ENCODE results near the gene GNB1L. TPM values are rescaled to one million over a fixed set of nuclear protein-coding genes. Genes with fewer than 3 reads are reported as not detected.

The GNB1L gene
- total and polyA plus RNA-seq, 9 of the 15 experiments (the other 6 are each of a cell fraction or from before 2014, with no cell fraction given) = 0.56 to 50.5 (median 10.2) TPM

- TF ChIP-seq MLX (CRISPR knock-in tag; conservative IDR thresholded peaks at IDR 0.05) = no peak; a peak in 1 of 4 replicates
- TF ChIP-seq HNRNPLL (IDR thresholded peaks at IDR 0.05; ENCODE audit: low read depth, low read length, poor library complexity, severe bottlenecking) = no peak
- peak; percentile 98 for TF ChIP-seq SREBF1 (IDR thresholded peaks at IDR 0.05; ENCODE audit: borderline replicate concordance, low read depth, low read length)
- no peak for TF ChIP-seq CREB5 (CRISPR knock-in tag; IDR thresholded peaks at IDR 0.05)
- TF ChIP-seq CHD2 (IDR thresholded peaks at IDR 0.05; ENCODE audit: low read depth, low read length) = no peak
- 0 out of 2 replicates have a peak, but pooled peaks have one; percentile 39 for TF ChIP-seq GTF2F1 (IDR thresholded peaks at IDR 0.05; ENCODE audit: low read depth, low read length)
- peak; percentile 55; the same call in 1 of the 2 replicates for TF ChIP-seq NFRKB (IDR thresholded peaks at IDR 0.05; ENCODE audit: low read depth)
- peak; percentile 47 for TF ChIP-seq SAP30 (IDR thresholded peaks at IDR 0.05; ENCODE audit: borderline replicate concordance, insufficient read depth, low read depth, low read length, poor library complexity, severe bottlenecking)
- TF ChIP-seq ATF3 (IDR thresholded peaks at IDR 0.05) = no peak
- 0 out of 2 replicates have a peak, but pooled peaks have one; percentile 41 for TF ChIP-seq ATF3 (CRISPR knock-in tag; conservative IDR thresholded peaks at IDR 0.05)
- no peak for TF ChIP-seq SIN3B (IDR thresholded peaks at IDR 0.05; ENCODE audit: low read depth)
- TF ChIP-seq HNRNPH1 (optimal IDR thresholded peaks at IDR 0.05; ENCODE audit: low read depth, low read length) = no peak
- no peak for TF ChIP-seq SAFB (IDR thresholded peaks at IDR 0.05; ENCODE audit: borderline replicate concordance, low read depth, low read length)
- TF ChIP-seq PRMT5 (CRISPR knock-in tag; IDR thresholded peaks at IDR 0.05) = no peak
- TF ChIP-seq ZNF407 (IDR thresholded peaks at IDR 0.05; ENCODE audit: low read depth) = peak; percentile 35; the same call in 1 of the 2 replicates
Measured at GRCh38 chr22:19815093-19815822, 39.4 kb downstream of the GNB1L start (continued).
